PC-9 (cell line): ENCODE measurements around the gene HDAC1.

Source experiments
- EZH2 ChIP-seq: fragments of 200-600 bp; sonication (generic); IDR thresholded peaks from 2 replicates; pipeline ENCODE4 v1.8.0; 2017; ENCODE audit warnings: antibody characterized with exemption, low read depth
- TF ChIP-seq, protein P1 (sequence below): fragments of 200-600 bp; sonication (generic); conservative IDR thresholded peaks from 2 replicates; pipeline ENCODE4 v1.6.1; 2017; ENCODE audit warnings: mixed run types, antibody characterized with exemption, mild to moderate bottlenecking, moderate library complexity

DNA sequence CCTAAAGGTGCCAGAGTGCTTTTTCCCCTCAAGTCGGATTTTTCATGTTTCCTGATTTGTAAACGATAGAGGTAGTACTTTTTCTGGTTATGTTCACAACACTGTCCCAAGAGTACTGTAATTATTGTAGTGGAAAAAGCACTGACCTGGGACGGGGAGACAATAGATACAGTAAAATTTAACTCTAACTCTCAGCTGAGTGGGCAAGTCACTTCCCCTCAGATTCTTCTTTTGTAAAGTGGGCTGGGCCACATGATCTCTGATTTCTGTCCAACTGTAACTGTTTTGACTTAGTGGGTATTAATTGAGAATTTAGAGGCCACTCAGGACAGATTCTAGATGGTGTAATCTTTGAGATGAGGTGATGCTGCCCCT is 25.0 kb downstream of the HDAC1 start:
- TF ChIP-seq, protein P1, sequence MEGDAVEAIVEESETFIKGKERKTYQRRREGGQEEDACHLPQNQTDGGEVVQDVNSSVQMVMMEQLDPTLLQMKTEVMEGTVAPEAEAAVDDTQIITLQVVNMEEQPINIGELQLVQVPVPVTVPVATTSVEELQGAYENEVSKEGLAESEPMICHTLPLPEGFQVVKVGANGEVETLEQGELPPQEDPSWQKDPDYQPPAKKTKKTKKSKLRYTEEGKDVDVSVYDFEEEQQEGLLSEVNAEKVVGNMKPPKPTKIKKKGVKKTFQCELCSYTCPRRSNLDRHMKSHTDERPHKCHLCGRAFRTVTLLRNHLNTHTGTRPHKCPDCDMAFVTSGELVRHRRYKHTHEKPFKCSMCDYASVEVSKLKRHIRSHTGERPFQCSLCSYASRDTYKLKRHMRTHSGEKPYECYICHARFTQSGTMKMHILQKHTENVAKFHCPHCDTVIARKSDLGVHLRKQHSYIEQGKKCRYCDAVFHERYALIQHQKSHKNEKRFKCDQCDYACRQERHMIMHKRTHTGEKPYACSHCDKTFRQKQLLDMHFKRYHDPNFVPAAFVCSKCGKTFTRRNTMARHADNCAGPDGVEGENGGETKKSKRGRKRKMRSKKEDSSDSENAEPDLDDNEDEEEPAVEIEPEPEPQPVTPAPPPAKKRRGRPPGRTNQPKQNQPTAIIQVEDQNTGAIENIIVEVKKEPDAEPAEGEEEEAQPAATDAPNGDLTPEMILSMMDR, result no peak
- TF ChIP-seq EZH2, result no peak
